GM21576 (cell line): ENCODE results near the gene ZBTB38.

Experiments
- ATAC-seq: cut with Tn5 transposase; IDR thresholded peaks from one replicate; pipeline ENCODE4 v1.9.1; 2021; ENCODE audit warnings: mild to moderate bottlenecking, moderate library complexity; ENCODE audit not compliant: unreplicated experiment

The ZBTB38 gene

DNA sequence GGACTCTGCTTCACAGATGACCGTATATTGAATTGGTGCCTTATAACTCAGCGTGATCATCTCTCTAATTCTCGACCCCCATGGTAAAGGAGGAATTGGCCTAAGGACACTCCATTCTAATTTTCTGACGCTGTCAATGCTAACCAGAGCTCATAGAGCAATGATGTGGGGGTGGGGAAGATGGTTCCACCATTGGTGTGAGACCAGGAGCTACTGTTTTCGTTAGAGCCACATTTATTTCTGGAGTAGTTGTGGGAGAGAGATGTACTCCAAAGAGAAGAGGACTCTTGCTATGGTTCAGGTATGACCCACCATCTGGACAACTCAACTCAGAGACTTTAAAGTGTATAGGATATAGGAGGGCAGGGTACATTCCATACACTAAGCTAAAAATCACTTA, 16.3 kb downstream of the ZBTB38 start:
- ATAC-seq, result no peak

DNA sequence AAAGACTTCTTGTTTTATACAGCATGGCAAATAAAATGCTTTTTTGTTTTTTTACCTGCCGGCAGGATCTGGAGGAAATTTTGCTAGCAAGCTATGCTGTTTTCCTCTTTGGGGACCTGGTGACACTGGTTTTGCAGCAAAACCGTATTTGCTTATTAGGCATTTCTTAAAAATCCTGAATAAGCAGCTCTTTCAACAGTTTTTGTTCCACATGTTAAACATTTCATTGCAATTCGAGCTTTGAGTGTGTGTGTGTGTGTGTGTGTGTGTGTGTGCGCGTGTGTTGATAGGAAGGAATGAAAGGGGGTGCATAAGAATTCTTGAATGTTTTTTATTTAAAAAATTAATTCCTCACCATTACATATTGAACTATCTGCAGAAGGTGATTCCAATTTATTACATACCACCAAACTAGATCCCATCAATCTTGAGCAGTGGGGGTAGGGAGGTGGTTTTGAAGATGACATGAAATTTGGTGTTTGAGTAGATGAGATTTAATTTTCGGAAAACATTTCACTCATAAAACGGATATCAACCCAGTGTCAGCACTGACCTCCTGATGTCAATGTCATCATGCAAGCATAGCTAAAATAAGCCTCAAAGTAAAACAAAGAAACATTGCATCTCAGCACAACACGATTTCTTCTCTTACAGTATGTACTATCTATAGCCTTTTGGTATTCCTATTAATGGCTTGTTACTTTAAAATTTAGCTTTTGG, 17.3 kb downstream of the ZBTB38 start:
- ATAC-seq, result no peak

DNA sequence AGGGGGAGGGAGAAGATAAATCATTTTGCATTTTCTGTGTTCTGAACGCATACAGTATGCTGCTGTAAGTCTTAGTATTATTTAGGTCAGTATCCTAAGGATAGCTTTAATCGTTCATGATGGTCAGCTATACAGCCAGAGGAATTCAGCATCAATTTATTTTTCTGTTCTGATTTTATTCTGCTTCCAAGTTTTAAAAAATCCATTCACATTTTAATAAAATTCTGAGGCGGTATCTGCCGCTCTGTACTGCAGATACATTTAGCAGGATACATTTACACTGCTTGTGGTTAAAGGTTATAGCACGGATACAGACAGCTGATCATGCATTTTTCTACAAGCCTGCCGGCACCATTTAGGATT, 17.8 kb downstream of the ZBTB38 start:
- ATAC-seq, result no peak

DNA sequence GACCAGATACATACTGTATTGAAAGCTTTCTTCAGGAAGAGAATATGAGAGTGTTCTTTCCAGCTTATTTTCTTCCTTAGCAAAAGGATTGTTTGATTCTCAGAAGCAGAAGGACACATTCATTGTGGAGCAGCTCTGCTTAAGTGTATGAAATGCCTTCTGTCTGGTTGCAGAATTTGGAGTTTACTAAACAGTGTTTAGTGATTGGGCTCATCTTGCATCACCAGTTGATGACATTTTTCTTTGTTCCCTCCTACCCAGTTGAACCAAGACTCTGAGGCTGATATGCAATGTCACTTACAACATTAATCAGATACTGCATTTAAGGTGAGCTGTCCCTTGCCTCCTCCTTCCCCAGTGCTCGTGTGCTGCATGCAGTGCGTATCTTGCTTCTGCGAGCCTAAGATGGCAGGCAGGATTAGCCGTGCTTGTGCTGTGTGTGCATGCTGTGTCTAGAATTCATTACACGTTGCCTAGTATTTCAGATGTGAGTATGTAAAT, 18.4 kb downstream of the ZBTB38 start:
- ATAC-seq, result no peak

GRCh38 chr3:141387516-141387915, 19.2 kb downstream of the ZBTB38 start:
- no peak for ATAC-seq

GRCh38 chr3:141388395-141388794, 20.1 kb downstream of the ZBTB38 start:
- ATAC-seq, result no peak

DNA sequence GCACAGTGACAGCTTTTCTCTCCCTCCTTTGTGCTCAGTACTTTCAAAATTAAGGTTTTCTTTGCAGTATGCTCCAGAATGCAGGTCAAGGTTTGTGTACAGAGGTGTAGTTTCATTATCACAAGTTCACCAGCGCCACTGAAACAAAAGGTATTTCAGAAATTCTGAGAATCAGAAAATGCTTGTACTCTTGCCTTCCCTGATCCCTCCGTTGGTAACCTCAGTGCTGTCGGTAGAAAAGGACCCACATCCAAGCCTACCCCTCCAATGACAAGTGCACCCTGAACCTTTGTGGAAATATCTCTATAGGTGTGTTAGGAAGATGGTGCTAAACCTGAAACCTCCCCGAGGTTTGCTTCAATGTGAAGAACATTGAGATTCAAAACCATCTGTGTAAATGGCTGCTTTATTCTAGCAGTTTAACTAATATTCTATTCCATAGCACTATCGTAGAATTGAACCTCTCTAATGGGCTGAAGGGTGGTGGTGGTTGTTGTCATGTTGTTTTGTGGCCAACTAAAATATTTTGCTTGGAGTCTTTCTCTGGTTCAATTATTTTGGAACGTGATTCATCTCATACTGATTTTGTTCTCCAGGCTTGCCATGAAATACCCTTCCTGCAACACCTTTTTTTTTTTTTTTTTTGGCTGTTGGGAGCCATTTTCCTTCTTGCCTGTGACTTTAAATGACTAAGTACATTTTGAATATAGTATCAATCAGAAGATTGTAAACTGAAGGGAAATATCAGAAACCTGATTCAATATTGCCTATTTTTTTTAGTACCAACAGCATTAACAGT, 20.7 kb downstream of the ZBTB38 start:
- no peak for ATAC-seq

- ATAC-seq, result no peak
Measured at GRCh38 chr3:141389703-141390102, 21.4 kb downstream of the ZBTB38 start.

DNA sequence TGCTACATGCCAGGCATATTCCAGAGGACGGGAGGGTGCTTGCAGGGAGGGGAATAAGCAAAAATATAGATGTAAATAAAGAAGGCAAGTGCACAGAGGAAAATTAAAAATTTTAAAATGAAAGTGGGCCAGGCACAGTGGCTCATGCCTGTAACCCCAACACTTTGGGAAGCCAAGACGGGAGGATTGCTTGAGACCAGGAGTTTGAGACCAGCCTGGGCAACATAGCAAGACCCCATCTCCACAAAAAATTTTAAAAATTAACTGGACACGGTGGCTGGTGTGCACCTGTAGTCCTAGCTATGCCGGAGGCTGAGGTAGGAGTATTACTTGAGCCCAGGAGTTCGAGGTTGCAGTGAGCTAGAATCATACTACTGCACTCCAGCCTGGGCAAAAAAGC, 22.4 kb downstream of the ZBTB38 start:
- ATAC-seq, result no peak

DNA sequence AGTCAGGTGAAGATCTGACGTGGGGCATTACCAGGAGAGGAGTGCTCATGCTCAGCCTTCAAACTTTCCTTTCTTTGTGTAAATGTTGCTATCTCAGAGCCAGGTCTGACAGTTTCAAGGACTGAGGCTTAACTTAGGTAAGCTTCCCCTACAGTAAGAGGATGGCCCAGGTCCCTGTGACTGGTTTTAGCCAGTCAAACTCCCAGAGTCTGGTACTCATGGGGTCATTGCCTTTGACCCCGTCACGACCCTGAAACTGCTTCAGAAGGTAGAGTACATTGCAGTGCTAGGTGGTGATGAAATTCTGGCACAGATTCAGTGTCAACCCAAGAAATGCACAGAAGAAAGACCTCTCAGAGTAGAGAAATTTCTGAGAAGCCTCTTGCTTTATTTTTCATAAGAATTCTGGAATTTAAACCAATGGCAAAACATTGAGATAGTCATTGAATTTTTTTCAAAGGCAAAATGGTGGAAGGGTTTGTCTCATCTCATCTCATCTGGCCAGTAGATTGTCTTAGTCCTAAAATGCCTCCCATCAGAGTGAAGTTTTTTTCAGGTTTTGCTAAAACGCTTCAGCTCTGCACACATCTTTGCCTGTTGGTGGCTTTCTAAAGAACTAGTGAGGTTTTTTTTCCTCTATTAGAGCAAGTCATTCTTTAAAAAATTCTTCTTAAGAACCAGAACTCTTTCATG, 23.1 kb downstream of the ZBTB38 start:
- no peak for ATAC-seq

DNA sequence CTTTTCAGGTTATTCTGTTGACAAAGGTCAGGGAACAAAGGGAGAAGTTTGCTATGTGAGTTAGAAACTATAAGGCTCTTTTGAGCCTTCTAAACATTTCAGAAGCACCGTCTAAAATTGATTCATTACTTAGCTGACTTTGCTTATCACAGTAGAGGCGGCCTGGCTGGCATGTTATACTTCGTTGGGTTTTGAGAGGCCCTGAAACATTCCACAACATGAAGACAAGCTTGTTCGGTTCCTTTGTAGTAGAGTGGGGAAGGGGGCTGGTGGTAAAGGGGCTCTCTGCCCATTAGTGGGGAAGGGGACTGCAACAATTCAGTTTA, 23.6 kb downstream of the ZBTB38 start:
- no peak for ATAC-seq

GRCh38 chr3:141392416-141392815, 24.1 kb downstream of the ZBTB38 start:
- ATAC-seq, result no peak

DNA sequence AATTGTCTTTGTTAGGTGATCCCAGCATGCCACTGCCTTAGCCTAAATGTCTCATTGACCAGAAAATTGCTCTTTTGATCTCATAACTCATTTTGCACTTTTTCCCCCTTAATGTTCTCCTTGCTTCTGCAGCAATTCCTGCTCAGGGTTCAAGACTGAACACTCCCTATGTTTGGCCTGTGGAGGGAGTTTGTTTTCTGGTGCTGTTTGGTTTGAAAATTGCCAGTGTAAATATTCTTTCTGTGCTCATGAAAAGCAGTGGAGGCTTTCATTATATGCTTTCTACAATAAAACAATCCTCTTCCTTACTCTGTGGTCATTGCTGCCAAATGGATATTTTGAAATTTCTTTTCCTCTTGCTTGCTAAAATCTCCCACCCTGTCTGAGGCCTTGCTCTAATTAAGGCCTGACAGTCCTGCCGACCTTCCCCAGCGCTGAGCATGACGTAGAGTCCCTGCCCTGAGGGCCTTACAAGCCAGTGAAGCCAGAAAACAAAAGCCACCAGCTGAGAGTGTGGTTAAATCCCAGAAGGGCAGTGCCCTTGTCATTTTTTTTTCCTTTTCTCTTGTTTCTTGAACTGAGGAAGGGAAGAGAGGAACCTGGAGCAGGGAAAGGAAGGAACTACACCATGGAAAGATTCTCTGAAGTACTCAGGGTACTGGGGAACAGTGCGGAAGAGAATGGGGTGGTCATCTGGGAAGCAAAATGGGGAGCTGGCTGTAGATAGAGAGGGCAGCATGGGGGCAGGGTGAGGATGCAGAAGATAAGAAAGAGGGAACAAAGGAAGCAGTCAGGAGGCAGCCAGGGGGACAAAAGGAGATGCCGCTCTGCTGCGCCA, 24.8 kb downstream of the ZBTB38 start:
- ATAC-seq, result no peak

DNA sequence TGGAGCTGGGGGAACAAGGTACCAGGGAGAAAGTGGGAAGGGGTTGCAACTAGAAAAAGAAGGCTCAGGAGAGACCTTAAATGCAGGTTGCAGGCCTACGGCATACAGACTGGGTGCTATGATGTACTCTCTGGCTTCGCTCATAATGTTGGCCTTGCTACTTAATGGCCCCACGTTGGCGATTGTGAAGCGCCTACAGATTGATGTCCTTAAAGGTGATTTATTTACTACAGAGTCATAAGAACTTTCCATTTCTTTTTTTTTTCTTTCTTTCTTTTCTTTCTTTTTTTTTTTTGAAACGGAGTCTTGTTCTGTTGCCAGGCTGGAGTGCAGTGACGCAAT, 25.4 kb downstream of the ZBTB38 start:
- ATAC-seq, result no peak

GRCh38 chr3:141394560-141394959, 26.3 kb downstream of the ZBTB38 start:
- ATAC-seq, result no peak

DNA sequence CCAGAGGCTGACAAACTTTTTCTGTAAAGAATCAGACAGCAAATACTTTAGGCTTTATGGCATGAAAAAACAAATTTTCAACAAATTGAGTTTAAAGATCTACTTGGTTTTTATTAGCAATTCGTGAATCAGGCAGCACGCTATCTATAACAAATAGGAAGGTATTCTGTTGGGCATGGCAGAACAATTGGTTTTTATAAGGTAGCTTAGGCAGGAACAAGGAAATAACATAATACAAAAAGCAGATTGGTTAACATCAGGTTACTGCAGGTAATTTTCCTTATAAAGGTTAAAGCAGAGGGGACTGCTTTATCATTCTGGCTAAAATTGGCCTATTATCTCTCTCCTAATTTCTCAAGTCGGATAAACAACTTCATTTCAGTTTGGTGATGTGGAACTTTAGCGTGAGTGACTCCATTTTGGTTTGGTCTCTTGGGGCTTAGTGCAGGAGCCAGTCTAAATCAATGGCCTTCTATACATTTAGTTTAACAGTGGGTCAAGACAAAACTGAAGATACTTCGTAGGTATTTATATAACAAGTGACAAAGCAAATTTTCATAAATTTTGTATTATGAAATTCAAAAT, 26.8 kb downstream of the ZBTB38 start:
- no peak for ATAC-seq

- no peak for ATAC-seq
Measured at GRCh38 chr3:141397996-141398395, 29.7 kb downstream of the ZBTB38 start.

GRCh38 chr3:141399200-141399599, 30.9 kb downstream of the ZBTB38 start:
- no peak for ATAC-seq

- no peak for ATAC-seq
Measured at GRCh38 chr3:141400073-141400971, 32.0 kb downstream of the ZBTB38 start.

- no peak for ATAC-seq
Measured at GRCh38 chr3:141401095-141401494, 32.8 kb downstream of the ZBTB38 start.
